Vagina (tissue), 2 donors: ENCODE measurements around the gene SLC25A40.
"Not testable (repeated sequence)": the region's sequence is repeated elsewhere in the genome, so short reads cannot be mapped to it uniquely, and the experiment has no call there.

Experiments used
- POLR2A ChIP-seq, 2 donors: fragments of 450-650 bp; IDR thresholded peaks; one replicate each; pipeline ENCODE4 v1.6.1; 2017; ENCODE audit warnings: antibody characterized with exemption in 2 of 2, mild to moderate bottlenecking in 2 of 2, moderate library complexity in 2 of 2
- TF ChIP-seq, protein P1 (sequence below), 3 experiments: fragments of 450-650 bp in 2 of 3; fragments of 200-600 bp in 1 of 3; sonication (generic) in 1 of 3; IDR thresholded peaks; one replicate each; pipeline ENCODE4 v1.5.1; 2017 to 2019; ENCODE audit warnings: antibody characterized with exemption in 3 of 3, mild to moderate bottlenecking in 2 of 3, moderate library complexity in 2 of 3

DNA sequence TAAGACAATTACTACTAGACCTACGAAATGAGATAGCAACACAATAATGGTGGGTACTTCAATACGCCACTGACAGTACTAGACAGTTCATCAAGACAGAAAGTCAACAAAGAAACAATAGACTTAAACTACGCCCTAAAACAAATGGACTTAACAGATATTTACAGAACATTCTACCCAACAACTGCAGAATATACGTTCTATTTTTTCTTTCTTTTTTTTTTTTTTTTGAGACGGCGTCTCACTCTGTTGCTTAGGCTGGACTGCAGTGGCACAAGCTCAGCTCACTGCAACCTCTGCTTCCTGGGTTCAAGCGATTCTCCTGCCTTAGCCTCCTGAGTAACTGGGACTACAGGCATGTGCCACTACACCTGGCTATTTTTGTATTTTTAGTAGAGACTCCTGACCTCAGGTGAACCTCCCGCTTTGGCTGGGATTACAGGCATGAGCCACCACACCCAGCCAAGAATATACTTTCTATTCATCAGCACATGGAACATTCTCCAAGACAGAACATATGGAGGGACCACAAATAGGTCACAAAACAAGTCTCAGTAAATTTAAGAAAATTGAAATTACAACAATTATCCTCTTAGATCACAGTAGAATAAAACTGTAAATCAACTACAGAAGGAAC, 46.7 kb upstream of the SLC25A40 start:
- not testable (repeated sequence) for TF ChIP-seq POLR2A (IDR thresholded peaks at IDR 0.05)
- TF ChIP-seq, protein P1, sequence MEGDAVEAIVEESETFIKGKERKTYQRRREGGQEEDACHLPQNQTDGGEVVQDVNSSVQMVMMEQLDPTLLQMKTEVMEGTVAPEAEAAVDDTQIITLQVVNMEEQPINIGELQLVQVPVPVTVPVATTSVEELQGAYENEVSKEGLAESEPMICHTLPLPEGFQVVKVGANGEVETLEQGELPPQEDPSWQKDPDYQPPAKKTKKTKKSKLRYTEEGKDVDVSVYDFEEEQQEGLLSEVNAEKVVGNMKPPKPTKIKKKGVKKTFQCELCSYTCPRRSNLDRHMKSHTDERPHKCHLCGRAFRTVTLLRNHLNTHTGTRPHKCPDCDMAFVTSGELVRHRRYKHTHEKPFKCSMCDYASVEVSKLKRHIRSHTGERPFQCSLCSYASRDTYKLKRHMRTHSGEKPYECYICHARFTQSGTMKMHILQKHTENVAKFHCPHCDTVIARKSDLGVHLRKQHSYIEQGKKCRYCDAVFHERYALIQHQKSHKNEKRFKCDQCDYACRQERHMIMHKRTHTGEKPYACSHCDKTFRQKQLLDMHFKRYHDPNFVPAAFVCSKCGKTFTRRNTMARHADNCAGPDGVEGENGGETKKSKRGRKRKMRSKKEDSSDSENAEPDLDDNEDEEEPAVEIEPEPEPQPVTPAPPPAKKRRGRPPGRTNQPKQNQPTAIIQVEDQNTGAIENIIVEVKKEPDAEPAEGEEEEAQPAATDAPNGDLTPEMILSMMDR (IDR thresholded peaks at IDR 0.05): not testable (repeated sequence)
